Measurements from ENCODE around the gene RGS21.

The RGS21 gene
- long read RNA-seq: 0 reads

GRCh38 chr1:192316942-192317450 is at the start of gene RGS21:
Gene RGS21, plus strand, starts transcription at chr1:192316992. Its CDS starts 26,045 bp downstream, at chr1:192343037.
- H3K27me3 ChIP-seq (ENCODE audit: insufficient read depth, poor library complexity, severe bottlenecking): no peaks in the 10 kb centered on the region
- no peak for DNase-seq (ENCODE audit: low read depth in 1 of 2, low spot score in 1 of 2)
- no peak for TF ChIP-seq REST (IDR thresholded peaks at IDR 0.05; ENCODE audit: insufficient replicate concordance, low read depth)
- TF ChIP-seq POLR2AphosphoS5 (IDR thresholded peaks at IDR 0.05; ENCODE audit: low read depth): no peak
- TF ChIP-seq GABPA (IDR thresholded peaks at IDR 0.05; ENCODE audit: low read depth): no peak
- H3K4me3 ChIP-seq (replicated peaks; ENCODE audit: insufficient read depth, low read length): no peak within 1 kb of the TSS
- no peak within 1 kb of the TSS for H3K27ac ChIP-seq (replicated peaks)

- Histone ChIP-seq H3K27me3 (ENCODE audit: insufficient read depth, poor library complexity, severe bottlenecking) (no peaks in the 10 kb centered on the region), H3K27ac (replicated peaks) (no peak overlapping the region), H3K4me3 (replicated peaks; ENCODE audit: insufficient read depth, low read length) (no peak overlapping the region)
- TF ChIP-seq POLR2AphosphoS5 (IDR thresholded peaks at IDR 0.05; ENCODE audit: low read depth) (no peak), GABPA (IDR thresholded peaks at IDR 0.05; ENCODE audit: low read depth) (no peak), SPI1 (IDR thresholded peaks at IDR 0.05; ENCODE audit: borderline replicate concordance, low read depth) (no peak)
- DNase-seq (ENCODE audit: low read depth in 1 of 2, low spot score in 1 of 2): no peak
Observed at GRCh38 chr1:192268468-192269052, 48.2 kb upstream of the RGS21 start.

- DNase-seq (ENCODE audit: low read depth in 1 of 2, low spot score in 1 of 2): no peak
Observed at GRCh38 chr1:192270398-192270797, 46.4 kb upstream of the RGS21 start.

More at GRCh38 chr1:192270398-192270797, 46.4 kb upstream of the RGS21 start:
- TF ChIP-seq CTCF (IDR thresholded peaks at IDR 0.05; ENCODE audit: insufficient read depth, low read length): no peak
- no peak for TF ChIP-seq REST (IDR thresholded peaks at IDR 0.05; ENCODE audit: insufficient replicate concordance, low read depth)
- no peak for TF ChIP-seq SPI1 (IDR thresholded peaks at IDR 0.05; ENCODE audit: borderline replicate concordance, low read depth)
- TF ChIP-seq GABPA (IDR thresholded peaks at IDR 0.05; ENCODE audit: low read depth): no peak
- no peak for TF ChIP-seq POLR2AphosphoS5 (IDR thresholded peaks at IDR 0.05; ENCODE audit: low read depth)
- no peak overlapping the region for H3K4me3 ChIP-seq (replicated peaks; ENCODE audit: insufficient read depth, low read length)
- no peak overlapping the region for H3K27ac ChIP-seq (replicated peaks)
- H3K27me3 ChIP-seq (ENCODE audit: insufficient read depth, poor library complexity, severe bottlenecking): no peaks in the 10 kb centered on the region

Measured in HL-60 (cell line).